Gastrocnemius medialis (tissue), 4 donors: ENCODE data around the gene VWA3B.

Experiments used
- POLR2A ChIP-seq, 2 donors: fragments of 450-650 bp; IDR thresholded peaks; one replicate each; pipeline ENCODE4 v1.6.1; 2017; ENCODE audit warnings: antibody characterized with exemption in 2 of 2, mild to moderate bottlenecking in 2 of 2, moderate library complexity in 2 of 2
- TF ChIP-seq, protein P1 (sequence below), 5 experiments: fragments of 450-650 bp in 3 of 5; fragments of 200-600 bp in 2 of 5; sonication (generic) in 2 of 5; IDR thresholded peaks in 4 of 5; conservative IDR thresholded peaks in 1 of 5; 1 replicate in 4 of 5; 2 replicates in 1 of 5; pipeline ENCODE4 v1.5.1; 2016 to 2019; ENCODE audit warnings: antibody characterized with exemption in 5 of 5, mild to moderate bottlenecking in 3 of 5, moderate library complexity in 3 of 5

GRCh38 chr2:98087447-98088020 lies 567 bp downstream of the VWA3B start:
- TF ChIP-seq, protein P1, sequence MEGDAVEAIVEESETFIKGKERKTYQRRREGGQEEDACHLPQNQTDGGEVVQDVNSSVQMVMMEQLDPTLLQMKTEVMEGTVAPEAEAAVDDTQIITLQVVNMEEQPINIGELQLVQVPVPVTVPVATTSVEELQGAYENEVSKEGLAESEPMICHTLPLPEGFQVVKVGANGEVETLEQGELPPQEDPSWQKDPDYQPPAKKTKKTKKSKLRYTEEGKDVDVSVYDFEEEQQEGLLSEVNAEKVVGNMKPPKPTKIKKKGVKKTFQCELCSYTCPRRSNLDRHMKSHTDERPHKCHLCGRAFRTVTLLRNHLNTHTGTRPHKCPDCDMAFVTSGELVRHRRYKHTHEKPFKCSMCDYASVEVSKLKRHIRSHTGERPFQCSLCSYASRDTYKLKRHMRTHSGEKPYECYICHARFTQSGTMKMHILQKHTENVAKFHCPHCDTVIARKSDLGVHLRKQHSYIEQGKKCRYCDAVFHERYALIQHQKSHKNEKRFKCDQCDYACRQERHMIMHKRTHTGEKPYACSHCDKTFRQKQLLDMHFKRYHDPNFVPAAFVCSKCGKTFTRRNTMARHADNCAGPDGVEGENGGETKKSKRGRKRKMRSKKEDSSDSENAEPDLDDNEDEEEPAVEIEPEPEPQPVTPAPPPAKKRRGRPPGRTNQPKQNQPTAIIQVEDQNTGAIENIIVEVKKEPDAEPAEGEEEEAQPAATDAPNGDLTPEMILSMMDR (IDR thresholded peaks at IDR 0.05 in 4 of 5, conservative IDR thresholded peaks at IDR 0.05 in 1 of 5) = no peak
- TF ChIP-seq POLR2A (IDR thresholded peaks at IDR 0.05) = no peak
